Medulla oblongata (tissue), 1 donor: ENCODE measurements around the gene ARL8A.
"Not testable (repeated sequence)": the region's sequence is repeated elsewhere in the genome, so short reads cannot be mapped to it uniquely, and the experiment has no call there.

Experiments used
- DNase-seq: peaks from one replicate; pipeline ENCODE4 v3.0.0-alpha.2; 2015; ENCODE audit errors: extremely low spot score

The ARL8A gene

DNA sequence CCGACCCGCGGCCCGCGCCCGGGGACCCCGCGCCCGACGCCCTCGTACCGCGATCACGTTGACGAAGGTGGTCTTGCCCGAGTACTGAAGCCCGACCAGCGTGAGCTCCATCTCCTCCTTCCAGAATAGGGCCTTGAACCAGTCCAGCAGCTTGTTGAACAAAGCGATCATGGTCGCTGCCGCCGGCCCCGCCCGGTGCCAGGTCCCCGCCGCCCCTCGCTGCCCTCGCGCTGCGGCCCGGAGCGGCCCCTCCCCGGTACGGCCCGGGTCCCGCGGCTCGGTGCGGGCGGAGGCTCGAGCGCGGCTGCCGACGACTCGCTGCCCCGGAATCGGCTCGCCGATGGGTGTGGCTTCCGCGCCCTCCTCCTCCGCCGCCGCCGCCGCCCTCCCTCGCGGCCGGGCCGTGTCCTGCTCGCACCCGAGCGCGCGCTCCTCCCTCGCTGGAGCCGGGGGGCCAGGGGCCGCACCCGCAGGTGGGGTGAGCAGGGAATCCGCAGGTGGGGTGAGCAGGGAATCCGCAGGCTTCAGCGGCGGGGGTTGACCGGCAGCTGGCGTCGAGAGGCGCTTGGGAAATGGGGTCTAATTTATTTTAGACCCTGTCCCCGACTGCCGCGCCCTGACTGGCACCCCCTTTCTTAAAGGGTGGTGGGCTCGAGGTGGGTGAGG lies at the start of gene ARL8A:
Gene ARL8A (minus strand): TSS at position 336 of the 666 bp plus-strand sequence. CDS start 165 bp downstream, at position 171.
- peak; percentile 67 for DNase-seq

DNA sequence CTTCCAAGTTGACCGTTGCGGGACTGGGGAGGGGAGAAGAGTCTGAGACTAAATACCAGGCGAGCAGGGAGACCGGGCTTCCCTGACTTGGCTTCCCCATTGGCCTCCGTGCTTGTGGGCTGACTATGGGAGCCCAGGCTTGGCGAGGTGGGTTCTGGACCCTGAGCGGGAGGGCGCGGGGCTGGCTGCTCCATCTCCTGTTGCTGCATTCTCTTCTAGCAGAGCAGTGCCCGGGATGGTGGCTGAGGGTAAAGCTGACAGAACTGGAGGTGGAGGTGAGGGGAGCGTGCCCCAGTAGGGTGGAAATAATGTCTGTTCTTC lies 49.8 kb upstream of the ARL8A start:
- DNase-seq = no peak

DNA sequence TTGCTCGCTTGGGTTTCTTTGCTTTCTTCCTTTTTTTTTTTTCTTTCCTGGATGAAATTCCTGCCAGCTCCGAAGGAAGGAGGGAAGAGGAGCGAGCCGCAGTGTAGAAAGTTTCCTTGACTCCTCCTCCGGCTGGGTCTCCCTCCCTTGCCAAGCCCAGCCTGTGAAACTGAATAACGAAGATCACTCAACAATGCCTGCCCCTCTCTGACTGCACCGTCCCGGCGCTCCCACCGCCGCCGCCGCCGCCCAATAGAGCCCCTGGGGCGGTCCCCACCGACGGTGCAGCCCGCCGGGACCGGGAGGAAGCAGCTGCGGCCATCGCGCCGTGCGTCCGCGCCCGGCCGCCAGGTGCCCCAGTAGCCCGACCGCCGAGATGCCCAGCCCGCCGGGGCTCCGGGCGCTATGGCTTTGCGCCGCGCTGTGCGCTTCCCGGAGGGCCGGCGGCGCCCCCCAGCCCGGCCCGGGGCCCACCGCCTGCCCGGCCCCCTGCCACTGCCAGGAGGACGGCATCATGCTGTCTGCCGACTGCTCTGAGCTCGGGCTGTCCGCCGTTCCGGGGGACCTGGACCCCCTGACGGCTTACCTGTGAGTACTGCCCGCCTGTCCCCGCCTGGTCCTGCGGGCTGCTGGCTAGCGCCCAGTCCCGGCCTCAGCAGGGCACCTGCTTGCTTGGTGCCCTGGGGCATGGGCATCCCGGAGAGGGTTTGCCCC lies 49.2 kb upstream of the ARL8A start, which contains the start of gene LGR6:
Gene LGR6 (plus strand): TSS at position 186 of the 714 bp plus-strand sequence. CDS start 191 bp downstream, at position 377.
- DNase-seq = no peak

DNA sequence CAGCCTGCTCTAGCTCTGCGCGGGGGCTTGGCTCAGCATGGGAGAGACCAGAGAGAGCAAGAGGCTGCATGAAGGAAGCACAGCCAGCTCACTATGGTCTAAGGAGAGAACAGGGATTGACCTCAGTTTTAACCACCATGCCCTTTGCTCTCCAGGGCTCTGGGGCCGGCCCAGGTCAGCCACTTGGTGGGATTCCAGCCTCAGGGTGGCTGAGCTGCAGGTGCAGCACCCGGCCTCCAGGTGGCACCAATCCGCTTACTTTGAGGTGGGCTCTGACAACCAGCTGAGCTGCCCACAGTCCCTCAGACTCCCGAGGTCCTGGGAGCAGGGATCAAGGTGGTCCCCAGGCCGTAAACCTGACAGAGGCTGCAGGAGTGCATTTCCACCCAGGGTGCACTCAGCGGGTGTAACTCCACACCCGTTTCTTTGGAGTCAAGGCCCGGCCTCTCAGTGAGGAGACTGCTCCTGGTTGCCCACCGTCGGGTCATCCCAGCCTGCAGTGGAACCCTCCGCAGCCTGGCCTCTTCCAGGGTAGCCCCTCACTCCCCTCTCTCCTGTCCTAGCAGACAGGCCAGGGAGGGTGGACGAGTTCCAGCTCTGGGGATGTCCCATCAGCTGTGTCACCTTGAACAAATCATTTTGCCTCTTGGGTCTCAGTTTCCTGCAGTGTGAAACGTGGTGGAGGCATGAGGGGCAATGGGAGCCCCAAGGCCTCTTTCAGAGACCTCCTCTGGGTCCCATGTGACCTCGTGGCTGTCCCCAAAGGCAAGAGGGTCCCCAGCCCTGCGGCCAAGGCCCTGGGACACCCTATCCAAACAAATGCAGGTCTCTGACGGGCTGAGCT lies 48.5 kb upstream of the ARL8A start:
- DNase-seq = peak; percentile 44

DNA sequence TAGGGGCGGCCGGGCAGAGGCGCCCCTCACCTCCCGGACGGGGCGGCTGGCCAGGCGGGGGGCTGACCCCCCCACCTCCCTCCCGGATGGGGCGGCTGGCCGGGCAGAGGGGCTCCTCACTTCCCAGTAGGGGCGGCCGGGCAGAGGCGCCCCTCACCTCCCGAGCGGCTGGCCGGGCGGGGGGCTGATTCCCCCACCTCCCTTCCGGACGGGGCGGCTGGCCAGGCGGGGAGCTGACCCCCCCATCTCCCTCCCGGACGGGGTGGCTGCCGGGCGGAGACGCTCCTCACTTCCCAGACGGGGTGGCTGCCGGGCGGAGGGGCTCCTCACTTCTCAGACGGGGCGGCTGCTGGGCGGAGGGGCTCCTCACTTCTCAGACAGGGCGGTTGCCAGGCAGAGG lies 46.9 kb upstream of the ARL8A start:
- DNase-seq = not testable (repeated sequence)

DNA sequence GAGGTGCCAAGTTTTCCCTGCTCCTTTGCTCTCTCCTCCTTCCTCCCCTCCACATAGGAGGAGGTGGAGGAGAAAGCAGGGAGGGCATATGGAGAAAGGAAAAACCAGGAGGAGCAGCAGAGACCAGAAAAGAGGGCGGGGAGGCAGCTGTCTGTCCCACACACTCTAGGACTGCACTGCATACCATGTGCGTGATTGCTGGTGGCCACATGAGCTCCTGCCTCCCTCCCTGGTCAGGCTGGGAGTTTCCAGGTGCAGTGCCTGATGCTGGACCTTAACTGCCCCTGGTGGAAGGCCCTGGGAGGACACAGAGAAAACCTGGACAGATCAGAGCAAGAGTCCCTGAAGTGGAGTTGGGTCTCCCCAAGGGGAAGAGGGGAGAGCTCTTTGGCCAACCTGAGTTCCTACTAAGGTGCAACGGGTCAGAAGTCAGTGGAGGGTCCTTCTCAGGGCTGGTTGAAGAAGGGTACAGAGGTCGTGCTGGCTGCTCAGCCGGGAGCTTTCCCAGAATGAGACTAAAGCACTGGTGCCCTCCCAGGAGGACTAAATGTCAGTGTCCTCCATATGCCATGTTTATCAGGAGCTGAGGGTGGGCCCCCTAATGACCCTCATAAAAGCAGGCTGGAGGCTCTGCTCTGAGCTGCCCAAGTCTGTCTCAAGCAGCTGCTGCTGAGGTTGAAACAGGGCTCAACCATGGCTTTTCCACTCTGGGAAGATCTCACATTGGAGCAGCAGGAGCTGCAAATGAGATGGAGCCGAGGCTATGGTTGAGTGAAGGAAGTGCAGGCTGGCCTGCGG lies 45.6 kb upstream of the ARL8A start:
- DNase-seq = no peak

DNA sequence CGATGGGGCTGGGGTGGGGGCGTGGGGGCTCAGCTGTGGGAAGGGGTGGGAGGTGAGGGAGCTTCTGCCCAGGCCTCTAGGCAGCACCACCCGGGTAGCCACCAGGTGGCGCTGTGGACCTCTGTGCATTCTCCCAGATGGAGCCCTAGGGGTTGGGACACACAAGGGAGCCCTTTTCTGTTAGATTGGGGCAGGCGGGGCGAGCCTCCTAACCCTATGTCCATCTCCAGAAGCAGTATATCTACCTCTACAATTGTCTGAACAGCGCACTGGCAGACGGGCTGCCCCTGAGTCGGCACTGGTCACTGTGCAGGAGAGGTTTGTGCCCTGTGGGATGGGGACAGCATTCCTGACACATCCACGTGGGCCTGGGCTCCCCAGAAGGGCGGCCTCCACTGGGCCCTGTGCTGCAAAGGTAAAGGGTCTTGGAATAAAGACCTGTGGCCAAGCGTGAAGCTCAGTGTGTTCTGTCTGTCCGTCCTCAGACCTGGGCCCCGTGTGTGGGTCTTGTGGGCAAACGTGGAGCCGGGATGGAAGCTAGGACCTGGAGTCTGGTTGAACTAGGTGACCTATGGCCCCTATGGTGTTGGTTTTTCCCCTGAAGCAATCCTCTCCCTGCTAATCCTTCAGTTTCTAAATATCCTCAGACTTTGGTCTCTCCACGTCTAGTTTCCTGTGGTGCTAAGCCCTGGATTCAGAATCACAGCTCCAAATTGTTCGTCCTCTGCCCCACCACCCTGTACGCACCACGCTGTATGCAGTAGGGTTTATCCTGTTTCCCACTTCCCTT lies 44.7 kb upstream of the ARL8A start:
- peak; percentile 62 for DNase-seq

GRCh38 chr1:202187697-202188407 lies 43.3 kb upstream of the ARL8A start:
- DNase-seq = no peak

- DNase-seq = no peak
Observed at GRCh38 chr1:202187041-202187671, 42.6 kb upstream of the ARL8A start.

DNA sequence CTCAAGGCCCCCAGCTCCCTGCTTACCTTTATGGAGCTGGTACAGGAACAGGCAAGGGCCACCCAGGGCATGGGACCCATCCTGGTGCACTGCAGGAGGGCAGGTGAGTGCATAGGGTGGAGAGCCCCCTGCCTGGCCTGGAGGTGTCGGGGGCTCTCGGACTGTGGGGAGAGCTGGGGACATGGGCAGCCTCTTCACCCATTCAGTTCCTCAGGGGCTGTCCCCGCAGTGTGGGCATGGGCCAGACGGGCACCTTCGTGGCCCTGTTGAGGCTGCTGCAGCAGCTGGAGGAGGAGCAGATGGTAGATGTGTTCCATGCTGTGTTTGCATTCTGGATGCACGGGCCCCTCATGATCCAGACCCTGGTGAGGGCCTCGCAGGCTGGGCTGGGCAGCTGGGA lies 41.8 kb upstream of the ARL8A start:
- no peak for DNase-seq

- peak; percentile 81 for DNase-seq
Observed at GRCh38 chr1:202184750-202185460, 40.4 kb upstream of the ARL8A start.

DNA sequence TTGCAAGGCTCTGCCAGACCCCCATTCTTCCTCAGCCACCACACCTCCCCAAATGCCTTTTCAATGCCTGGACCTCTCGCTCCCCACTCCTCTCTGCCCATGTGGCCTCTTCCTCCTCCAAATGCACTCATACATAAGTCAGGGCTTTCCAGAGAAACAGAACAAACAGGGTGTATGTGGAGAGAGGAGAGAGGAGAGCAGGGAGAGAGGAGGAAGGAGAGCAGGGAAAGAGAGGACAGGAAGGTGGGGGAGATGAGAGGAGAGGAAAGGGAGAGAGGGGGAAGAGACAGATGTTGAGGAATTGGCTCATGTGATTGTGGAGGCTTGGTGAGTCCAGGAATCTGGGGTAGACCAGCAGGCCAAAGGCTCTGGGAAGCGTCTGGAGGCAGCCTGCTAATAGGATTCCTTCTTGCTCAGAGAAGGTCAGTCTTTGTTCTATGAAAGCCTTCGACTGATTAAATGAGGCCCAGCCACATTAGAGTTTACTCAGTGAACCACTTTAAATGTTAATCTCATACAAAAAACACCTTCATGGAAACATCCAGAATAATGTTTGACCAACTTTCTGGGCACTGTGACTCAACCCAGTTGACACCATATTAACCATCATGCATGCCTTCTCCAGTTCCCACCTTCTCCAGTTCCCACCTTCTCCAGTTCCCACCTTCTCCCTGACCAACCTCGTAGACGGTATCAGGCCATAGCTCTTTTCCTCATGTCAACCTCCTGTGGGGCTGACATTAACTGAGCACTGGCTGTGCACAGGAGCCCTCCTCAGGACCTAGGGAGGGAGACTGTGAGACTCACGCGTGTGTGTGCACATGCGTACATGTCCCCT lies 37.7 kb upstream of the ARL8A start:
- no peak for DNase-seq

DNA sequence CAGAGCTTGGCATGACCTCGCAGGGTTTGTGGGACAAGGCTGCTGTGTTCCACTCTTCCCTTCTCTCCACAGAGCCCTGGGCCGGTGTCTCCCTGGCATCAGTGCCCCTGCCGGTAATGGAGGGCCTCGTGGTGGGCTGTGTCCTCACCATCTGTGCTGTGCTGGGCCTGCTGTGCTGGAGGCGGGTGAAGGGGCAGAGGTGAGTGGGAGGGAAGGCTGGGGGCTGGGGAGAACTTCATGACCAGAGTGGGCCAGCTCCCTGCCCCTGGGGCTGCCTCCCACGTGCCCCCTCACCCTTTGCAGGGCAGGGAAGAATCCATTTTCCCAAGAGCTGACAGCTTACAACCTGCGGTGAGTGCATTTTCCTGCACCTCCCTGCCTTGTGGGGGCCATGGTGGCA lies 37.0 kb upstream of the ARL8A start:
- no peak for DNase-seq

GRCh38 chr1:202180751-202181139 lies 36.2 kb upstream of the ARL8A start:
- DNase-seq = not testable (repeated sequence)

GRCh38 chr1:202179828-202180750 lies 35.6 kb upstream of the ARL8A start:
- DNase-seq = no peak

GRCh38 chr1:202176949-202177927 lies 32.7 kb upstream of the ARL8A start:
- DNase-seq = no peak
